WTC11 (cell line): ENCODE measurements around the gene ACTN1. TPM values are rescaled to one million over a fixed set of nuclear protein-coding genes. Genes with fewer than 3 reads are reported as not detected.
A peak's percentile ranks its signal among the peaks of the same experiment; 100 is the strongest.

Experiments
- ATAC-seq: fragments of 200-7000 bp; cut with Tn5 transposase; 2 replicates; pipeline ENCODE4 v1.10.0; 2021; ENCODE audit warnings: mild to moderate bottlenecking, moderate library complexity
- CTCF ChIA-PET: fragments of 300-600 bp; sonication (Branson Sonifier 250); formaldehyde crosslinking; loops from one replicate; lab custom pipeline; 2021; ENCODE audit warnings: antibody characterized with exemption; lab: Charles Lee
- POLR2A ChIA-PET: fragments of 350-600 bp; sonication (Branson Sonifier 250); formaldehyde crosslinking; loops from one replicate; lab custom pipeline; 2021; ENCODE audit warnings: antibody characterized with exemption; lab: Charles Lee
- DNase-seq: peaks from one replicate; pipeline ENCODE4 v3.0.0; 2021; ENCODE audit warnings: low spot score
- H3K27ac Mint-ChIP-seq: 2 replicates; pipeline ENCODE4 v1.8.0; 2021; ENCODE audit warnings: mixed read lengths
- H3K27me3 Mint-ChIP-seq: 2 replicates; pipeline ENCODE4 v1.8.0; 2021; ENCODE audit warnings: low read depth, mild to moderate bottlenecking, moderate library complexity, mixed read lengths
- H3K36me3 Mint-ChIP-seq: 2 replicates; pipeline ENCODE4 v1.8.0; 2021; ENCODE audit warnings: mixed read lengths
- H3K4me1 Mint-ChIP-seq: 2 replicates; pipeline ENCODE4 v1.8.0; 2022; ENCODE audit warnings: mixed read lengths
- H3K4me3 Mint-ChIP-seq: 2 replicates; pipeline ENCODE4 v1.8.0; 2021; ENCODE audit warnings: mild to moderate bottlenecking, moderate library complexity, mixed read lengths
- H3K9me3 Mint-ChIP-seq: 2 replicates; pipeline ENCODE4 v1.8.0; 2021; ENCODE audit warnings: mixed read lengths
- EMX1 ChIP-seq: fragments of 250-450 bp; sonication (Bioruptor Pico); IDR thresholded peaks from 2 replicates; pipeline ENCODE4 v1.8.0; 2021; ENCODE audit warnings: mild to moderate bottlenecking
- ETV6 ChIP-seq: sonication (generic); formaldehyde crosslinking; IDR thresholded peaks from 2 replicates; pipeline ENCODE4 v1.8.1; 2022; ENCODE audit warnings: mild to moderate bottlenecking, missing genetic modification reagents
- FOXJ3 ChIP-seq: sonication (generic); formaldehyde crosslinking; IDR thresholded peaks from 2 replicates; pipeline ENCODE4 v1.9.0; 2021; ENCODE audit warnings: missing genetic modification reagents, mild to moderate bottlenecking, borderline replicate concordance
- FOXP1 ChIP-seq: sonication (generic); formaldehyde crosslinking; IDR thresholded peaks from 2 replicates; pipeline ENCODE4 v1.8.0; 2022; ENCODE audit warnings: missing genetic modification reagents, mild to moderate bottlenecking, moderate library complexity, borderline replicate concordance
- IRF2 ChIP-seq: sonication (generic); formaldehyde crosslinking; IDR thresholded peaks from 2 replicates; pipeline ENCODE4 v1.8.0; 2022; ENCODE audit warnings: low read depth, missing genetic modification reagents, borderline replicate concordance
- MXD4 ChIP-seq: fragments of 250-450 bp; sonication (Bioruptor Pico); IDR thresholded peaks from 2 replicates; pipeline ENCODE4 v1.8.0; 2021; ENCODE audit warnings: mild to moderate bottlenecking, moderate library complexity, borderline replicate concordance
- NFATC4 ChIP-seq: fragments of 250-450 bp; sonication (Bioruptor Pico); IDR thresholded peaks from 2 replicates; pipeline ENCODE4 v1.9.0; 2021; ENCODE audit warnings: mild to moderate bottlenecking
- RORB ChIP-seq: fragments of 250-450 bp; sonication (Bioruptor Pico); IDR thresholded peaks from 2 replicates; pipeline ENCODE4 v1.9.0; 2021; ENCODE audit warnings: mild to moderate bottlenecking
- TCF7 ChIP-seq: sonication (generic); formaldehyde crosslinking; IDR thresholded peaks from 2 replicates; pipeline ENCODE4 v1.8.0; 2022; ENCODE audit warnings: mild to moderate bottlenecking, low read depth, missing genetic modification reagents, moderate library complexity
- ZNF138 ChIP-seq: sonication (generic); formaldehyde crosslinking; conservative IDR thresholded peaks from 2 replicates; pipeline ENCODE4 v1.8.1; 2022; ENCODE audit warnings: mild to moderate bottlenecking, moderate library complexity, missing genetic modification reagents
- ZNF232 ChIP-seq: sonication (generic); formaldehyde crosslinking; IDR thresholded peaks from 2 replicates; pipeline ENCODE4 v1.8.0; 2022; ENCODE audit warnings: mild to moderate bottlenecking, missing genetic modification reagents
- ZNF416 ChIP-seq: fragments of 250-450 bp; sonication (Bioruptor Pico); IDR thresholded peaks from 2 replicates; pipeline ENCODE4 v1.9.0; 2021; ENCODE audit warnings: mild to moderate bottlenecking, inconsistent platforms
- total RNA-seq: library from RNA; stranded (reverse); gene quantifications from 3 replicates; pipeline ENCODE4 v1.2.3, GENCODE V29; 2021
- TF ChIP-seq, protein P1 (sequence below): sonication (generic); formaldehyde crosslinking; conservative IDR thresholded peaks from 2 replicates; pipeline ENCODE4 v1.8.1; 2023; ENCODE audit warnings: mild to moderate bottlenecking, low read depth, missing genetic modification reagents, moderate library complexity
- TF ChIP-seq, protein P2 (sequence below): sonication (generic); formaldehyde crosslinking; IDR thresholded peaks from 2 replicates; pipeline ENCODE4 v1.8.0; 2022; ENCODE audit warnings: mild to moderate bottlenecking, missing genetic modification reagents
- TF ChIP-seq, protein P3 (sequence below): fragments of 250-450 bp; sonication (Bioruptor Pico); IDR thresholded peaks from 2 replicates; pipeline ENCODE4 v1.9.0; 2021; ENCODE audit warnings: mild to moderate bottlenecking, borderline replicate concordance
- TF ChIP-seq, protein P4 (sequence below): sonication (generic); formaldehyde crosslinking; IDR thresholded peaks from 2 replicates; pipeline ENCODE4 v1.8.1; 2023; ENCODE audit warnings: mild to moderate bottlenecking, missing genetic modification reagents
- TF ChIP-seq, protein P5 (sequence below): sonication (generic); formaldehyde crosslinking; IDR thresholded peaks from 2 replicates; pipeline ENCODE4 v1.8.1; 2022; ENCODE audit warnings: low read depth, missing genetic modification reagents, borderline replicate concordance
- TF ChIP-seq, protein P6 (sequence below): sonication (generic); formaldehyde crosslinking; IDR thresholded peaks from 2 replicates; pipeline ENCODE4 v1.8.0; 2022; ENCODE audit warnings: mild to moderate bottlenecking, missing genetic modification reagents

The ACTN1 gene
- total RNA-seq, 1 experiment from 2014 or later: 196 TPM

DNA sequence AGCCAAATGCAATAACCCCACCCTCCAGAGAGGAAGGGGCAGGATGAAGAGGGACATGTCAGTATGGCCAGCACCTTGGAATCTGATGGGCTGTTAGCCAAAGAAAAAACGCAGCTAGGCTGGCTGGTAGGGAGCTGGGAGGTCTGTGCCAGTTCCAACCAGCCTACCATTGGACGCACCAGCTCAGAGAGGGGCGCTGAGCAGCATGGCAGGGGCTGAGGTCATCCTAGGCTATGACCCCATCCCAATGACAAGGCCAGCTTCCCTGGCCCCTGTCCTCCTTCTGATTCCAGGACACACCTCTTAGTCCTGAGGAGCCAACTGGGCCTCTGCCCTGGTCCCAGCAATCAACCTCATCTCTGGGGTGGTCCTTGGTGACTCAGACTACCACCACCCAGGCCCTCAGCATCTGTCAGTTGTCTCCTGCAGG lies 12.2 kb downstream of the ACTN1 start:
- Mint-ChIP-seq H3K9me3 (no peaks in the 10 kb centered on the region), H3K4me1 (peaks cover 91% of the 10 kb centered on the region), H3K4me3 (no peak overlapping the region)
- CTCF ChIA-PET: interaction anchor here (2.4 kb wide), 1 partner anchor 25 kb away, joined by 6 read pairs; no protein-coding TSS in a partner anchor
- no peak for DNase-seq
- TF ChIP-seq TCF7 (CRISPR knock-in tag): no peak
- no peak for TF ChIP-seq NFATC4 (CRISPR knock-in tag)
- TF ChIP-seq ETV6 (CRISPR knock-in tag): no peak
- TF ChIP-seq, protein P1, sequence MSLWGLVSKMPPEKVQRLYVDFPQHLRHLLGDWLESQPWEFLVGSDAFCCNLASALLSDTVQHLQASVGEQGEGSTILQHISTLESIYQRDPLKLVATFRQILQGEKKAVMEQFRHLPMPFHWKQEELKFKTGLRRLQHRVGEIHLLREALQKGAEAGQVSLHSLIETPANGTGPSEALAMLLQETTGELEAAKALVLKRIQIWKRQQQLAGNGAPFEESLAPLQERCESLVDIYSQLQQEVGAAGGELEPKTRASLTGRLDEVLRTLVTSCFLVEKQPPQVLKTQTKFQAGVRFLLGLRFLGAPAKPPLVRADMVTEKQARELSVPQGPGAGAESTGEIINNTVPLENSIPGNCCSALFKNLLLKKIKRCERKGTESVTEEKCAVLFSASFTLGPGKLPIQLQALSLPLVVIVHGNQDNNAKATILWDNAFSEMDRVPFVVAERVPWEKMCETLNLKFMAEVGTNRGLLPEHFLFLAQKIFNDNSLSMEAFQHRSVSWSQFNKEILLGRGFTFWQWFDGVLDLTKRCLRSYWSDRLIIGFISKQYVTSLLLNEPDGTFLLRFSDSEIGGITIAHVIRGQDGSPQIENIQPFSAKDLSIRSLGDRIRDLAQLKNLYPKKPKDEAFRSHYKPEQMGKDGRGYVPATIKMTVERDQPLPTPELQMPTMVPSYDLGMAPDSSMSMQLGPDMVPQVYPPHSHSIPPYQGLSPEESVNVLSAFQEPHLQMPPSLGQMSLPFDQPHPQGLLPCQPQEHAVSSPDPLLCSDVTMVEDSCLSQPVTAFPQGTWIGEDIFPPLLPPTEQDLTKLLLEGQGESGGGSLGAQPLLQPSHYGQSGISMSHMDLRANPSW (CRISPR knock-in tag): no peak
- no peak for TF ChIP-seq IRF2 (CRISPR knock-in tag)
- TF ChIP-seq ZNF232 (CRISPR knock-in tag): no peak
- TF ChIP-seq, protein P2, sequence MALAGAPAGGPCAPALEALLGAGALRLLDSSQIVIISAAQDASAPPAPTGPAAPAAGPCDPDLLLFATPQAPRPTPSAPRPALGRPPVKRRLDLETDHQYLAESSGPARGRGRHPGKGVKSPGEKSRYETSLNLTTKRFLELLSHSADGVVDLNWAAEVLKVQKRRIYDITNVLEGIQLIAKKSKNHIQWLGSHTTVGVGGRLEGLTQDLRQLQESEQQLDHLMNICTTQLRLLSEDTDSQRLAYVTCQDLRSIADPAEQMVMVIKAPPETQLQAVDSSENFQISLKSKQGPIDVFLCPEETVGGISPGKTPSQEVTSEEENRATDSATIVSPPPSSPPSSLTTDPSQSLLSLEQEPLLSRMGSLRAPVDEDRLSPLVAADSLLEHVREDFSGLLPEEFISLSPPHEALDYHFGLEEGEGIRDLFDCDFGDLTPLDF (CRISPR knock-in tag): no peak
- TF ChIP-seq, protein P3, sequence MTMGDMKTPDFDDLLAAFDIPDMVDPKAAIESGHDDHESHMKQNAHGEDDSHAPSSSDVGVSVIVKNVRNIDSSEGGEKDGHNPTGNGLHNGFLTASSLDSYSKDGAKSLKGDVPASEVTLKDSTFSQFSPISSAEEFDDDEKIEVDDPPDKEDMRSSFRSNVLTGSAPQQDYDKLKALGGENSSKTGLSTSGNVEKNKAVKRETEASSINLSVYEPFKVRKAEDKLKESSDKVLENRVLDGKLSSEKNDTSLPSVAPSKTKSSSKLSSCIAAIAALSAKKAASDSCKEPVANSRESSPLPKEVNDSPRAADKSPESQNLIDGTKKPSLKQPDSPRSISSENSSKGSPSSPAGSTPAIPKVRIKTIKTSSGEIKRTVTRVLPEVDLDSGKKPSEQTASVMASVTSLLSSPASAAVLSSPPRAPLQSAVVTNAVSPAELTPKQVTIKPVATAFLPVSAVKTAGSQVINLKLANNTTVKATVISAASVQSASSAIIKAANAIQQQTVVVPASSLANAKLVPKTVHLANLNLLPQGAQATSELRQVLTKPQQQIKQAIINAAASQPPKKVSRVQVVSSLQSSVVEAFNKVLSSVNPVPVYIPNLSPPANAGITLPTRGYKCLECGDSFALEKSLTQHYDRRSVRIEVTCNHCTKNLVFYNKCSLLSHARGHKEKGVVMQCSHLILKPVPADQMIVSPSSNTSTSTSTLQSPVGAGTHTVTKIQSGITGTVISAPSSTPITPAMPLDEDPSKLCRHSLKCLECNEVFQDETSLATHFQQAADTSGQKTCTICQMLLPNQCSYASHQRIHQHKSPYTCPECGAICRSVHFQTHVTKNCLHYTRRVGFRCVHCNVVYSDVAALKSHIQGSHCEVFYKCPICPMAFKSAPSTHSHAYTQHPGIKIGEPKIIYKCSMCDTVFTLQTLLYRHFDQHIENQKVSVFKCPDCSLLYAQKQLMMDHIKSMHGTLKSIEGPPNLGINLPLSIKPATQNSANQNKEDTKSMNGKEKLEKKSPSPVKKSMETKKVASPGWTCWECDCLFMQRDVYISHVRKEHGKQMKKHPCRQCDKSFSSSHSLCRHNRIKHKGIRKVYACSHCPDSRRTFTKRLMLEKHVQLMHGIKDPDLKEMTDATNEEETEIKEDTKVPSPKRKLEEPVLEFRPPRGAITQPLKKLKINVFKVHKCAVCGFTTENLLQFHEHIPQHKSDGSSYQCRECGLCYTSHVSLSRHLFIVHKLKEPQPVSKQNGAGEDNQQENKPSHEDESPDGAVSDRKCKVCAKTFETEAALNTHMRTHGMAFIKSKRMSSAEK (CRISPR knock-in tag): no peak
- no peak for TF ChIP-seq FOXJ3
- TF ChIP-seq, protein P4, sequence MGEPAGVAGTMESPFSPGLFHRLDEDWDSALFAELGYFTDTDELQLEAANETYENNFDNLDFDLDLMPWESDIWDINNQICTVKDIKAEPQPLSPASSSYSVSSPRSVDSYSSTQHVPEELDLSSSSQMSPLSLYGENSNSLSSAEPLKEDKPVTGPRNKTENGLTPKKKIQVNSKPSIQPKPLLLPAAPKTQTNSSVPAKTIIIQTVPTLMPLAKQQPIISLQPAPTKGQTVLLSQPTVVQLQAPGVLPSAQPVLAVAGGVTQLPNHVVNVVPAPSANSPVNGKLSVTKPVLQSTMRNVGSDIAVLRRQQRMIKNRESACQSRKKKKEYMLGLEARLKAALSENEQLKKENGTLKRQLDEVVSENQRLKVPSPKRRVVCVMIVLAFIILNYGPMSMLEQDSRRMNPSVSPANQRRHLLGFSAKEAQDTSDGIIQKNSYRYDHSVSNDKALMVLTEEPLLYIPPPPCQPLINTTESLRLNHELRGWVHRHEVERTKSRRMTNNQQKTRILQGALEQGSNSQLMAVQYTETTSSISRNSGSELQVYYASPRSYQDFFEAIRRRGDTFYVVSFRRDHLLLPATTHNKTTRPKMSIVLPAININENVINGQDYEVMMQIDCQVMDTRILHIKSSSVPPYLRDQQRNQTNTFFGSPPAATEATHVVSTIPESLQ: no peak
- TF ChIP-seq MXD4 (CRISPR knock-in tag): no peak
- no peak for TF ChIP-seq RORB
- TF ChIP-seq ZNF416 (CRISPR knock-in tag): no peak
- TF ChIP-seq ZNF138 (CRISPR knock-in tag): no peak
- TF ChIP-seq EMX1 (CRISPR knock-in tag): no peak
- no peak for TF ChIP-seq FOXP1 (CRISPR knock-in tag)
- TF ChIP-seq, protein P5, sequence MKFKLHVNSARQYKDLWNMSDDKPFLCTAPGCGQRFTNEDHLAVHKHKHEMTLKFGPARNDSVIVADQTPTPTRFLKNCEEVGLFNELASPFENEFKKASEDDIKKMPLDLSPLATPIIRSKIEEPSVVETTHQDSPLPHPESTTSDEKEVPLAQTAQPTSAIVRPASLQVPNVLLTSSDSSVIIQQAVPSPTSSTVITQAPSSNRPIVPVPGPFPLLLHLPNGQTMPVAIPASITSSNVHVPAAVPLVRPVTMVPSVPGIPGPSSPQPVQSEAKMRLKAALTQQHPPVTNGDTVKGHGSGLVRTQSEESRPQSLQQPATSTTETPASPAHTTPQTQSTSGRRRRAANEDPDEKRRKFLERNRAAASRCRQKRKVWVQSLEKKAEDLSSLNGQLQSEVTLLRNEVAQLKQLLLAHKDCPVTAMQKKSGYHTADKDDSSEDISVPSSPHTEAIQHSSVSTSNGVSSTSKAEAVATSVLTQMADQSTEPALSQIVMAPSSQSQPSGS (CRISPR knock-in tag): no peak
- TF ChIP-seq, protein P6, sequence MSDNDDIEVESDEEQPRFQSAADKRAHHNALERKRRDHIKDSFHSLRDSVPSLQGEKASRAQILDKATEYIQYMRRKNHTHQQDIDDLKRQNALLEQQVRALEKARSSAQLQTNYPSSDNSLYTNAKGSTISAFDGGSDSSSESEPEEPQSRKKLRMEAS (CRISPR knock-in tag): no peak
- TF ChIP-seq, all 79 proteins: peak for 0
- Mint-ChIP-seq H3K27ac (peak overlapping the region; percentile 22; the same call in 1 of the 2 replicates), H3K36me3 (no peaks in the 10 kb centered on the region), H3K27me3 (no peaks in the 10 kb centered on the region)
- no peak for ATAC-seq
- POLR2A ChIA-PET: interaction anchor here (1.2 kb wide), 1 partner anchor 10 kb away, joined by 3 read pairs; no protein-coding TSS in a partner anchor
